ENCODE measurements around the gene DNMBP.

GRCh38 chr10:100000109-100000644, 9.6 kb downstream of the DNMBP start:
- TF ChIP-seq EZH2 (IDR thresholded peaks at IDR 0.05; ENCODE audit: low read depth, low read length, severe bottlenecking) (no peak), CTCF (IDR thresholded peaks at IDR 0.05; ENCODE audit: control extremely low read depth in 1 of 3, insufficient read depth in 1 of 3, low read depth in 1 of 3, low read length in 3 of 3) (no peak), POLR2AphosphoS5 (IDR thresholded peaks at IDR 0.05; ENCODE audit: low read depth, low read length) (no peak), HDAC6 (IDR thresholded peaks at IDR 0.05; ENCODE audit: low read depth, low read length) (no peak), EP300 (IDR thresholded peaks at IDR 0.05; ENCODE audit: borderline replicate concordance in 1 of 2, low read depth in 2 of 2, low read length in 2 of 2) (no peak), POLR2A (IDR thresholded peaks at IDR 0.05; ENCODE audit: control extremely low read depth in 1 of 2, low read depth in 2 of 2, low read length in 2 of 2) (no peak)

All from H1 (cell line).